Measurements from ENCODE around the gene PHLDB2.

GRCh38 chr3:111810909-111811308 is 48.2 kb upstream of the PHLDB2 start:
- no peak for TF ChIP-seq EZH2 (IDR thresholded peaks at IDR 0.05; ENCODE audit: low read length, missing control alignments)
- TF ChIP-seq, protein P1, sequence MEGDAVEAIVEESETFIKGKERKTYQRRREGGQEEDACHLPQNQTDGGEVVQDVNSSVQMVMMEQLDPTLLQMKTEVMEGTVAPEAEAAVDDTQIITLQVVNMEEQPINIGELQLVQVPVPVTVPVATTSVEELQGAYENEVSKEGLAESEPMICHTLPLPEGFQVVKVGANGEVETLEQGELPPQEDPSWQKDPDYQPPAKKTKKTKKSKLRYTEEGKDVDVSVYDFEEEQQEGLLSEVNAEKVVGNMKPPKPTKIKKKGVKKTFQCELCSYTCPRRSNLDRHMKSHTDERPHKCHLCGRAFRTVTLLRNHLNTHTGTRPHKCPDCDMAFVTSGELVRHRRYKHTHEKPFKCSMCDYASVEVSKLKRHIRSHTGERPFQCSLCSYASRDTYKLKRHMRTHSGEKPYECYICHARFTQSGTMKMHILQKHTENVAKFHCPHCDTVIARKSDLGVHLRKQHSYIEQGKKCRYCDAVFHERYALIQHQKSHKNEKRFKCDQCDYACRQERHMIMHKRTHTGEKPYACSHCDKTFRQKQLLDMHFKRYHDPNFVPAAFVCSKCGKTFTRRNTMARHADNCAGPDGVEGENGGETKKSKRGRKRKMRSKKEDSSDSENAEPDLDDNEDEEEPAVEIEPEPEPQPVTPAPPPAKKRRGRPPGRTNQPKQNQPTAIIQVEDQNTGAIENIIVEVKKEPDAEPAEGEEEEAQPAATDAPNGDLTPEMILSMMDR (conservative IDR thresholded peaks at IDR 0.05 in 1 of 2, IDR thresholded peaks at IDR 0.05 in 1 of 2; ENCODE audit: low read depth in 1 of 2, low read length in 2 of 2): no peak
